ENCODE measurements around the gene RELL1. TPM values are rescaled to one million over a fixed set of nuclear protein-coding genes. Genes with fewer than 3 reads are reported as not detected.
A peak's percentile ranks its signal among the peaks of the same experiment; 100 is the strongest.

RELL1 gene
- total RNA-seq, 2 experiments from 2014 or later: 48.6 to 50.3 TPM

DNA sequence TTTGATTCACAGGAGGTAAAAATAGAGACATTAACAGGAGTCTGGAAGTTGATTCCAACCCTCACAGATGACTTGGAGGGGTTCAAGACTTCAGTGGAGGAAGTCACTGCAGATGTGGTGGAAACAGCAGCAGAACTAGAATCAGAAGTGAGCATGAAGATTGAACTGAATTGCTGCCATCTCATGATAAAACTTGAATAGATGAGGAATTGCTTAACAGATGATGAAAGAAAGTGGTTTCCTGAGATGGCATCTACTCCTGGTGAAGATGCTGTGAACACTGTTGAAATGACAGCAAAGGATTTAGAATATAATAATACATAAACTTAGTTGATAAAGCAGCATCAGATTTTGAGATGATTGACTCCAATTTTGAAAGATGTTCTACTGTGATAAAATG, 76.5 kb downstream of the RELL1 start:
- intact Hi-C loops (cut with DNase I, micrococcal nuclease): loop anchor here in 1 of 2 experiments (10.0 kb wide), 1 partner anchor 365 kb away; no protein-coding TSS in a partner anchor
- H3K4me3 ChIP-seq (ENCODE audit: low read length): no peak overlapping the region
- Mint-ChIP-seq H3K9me3 (no peaks in the 10 kb centered on the region), H3K27me3 (no peaks in the 10 kb centered on the region), H3K36me3 (ENCODE audit: low read depth) (peaks cover 50% of the 10 kb centered on the region), H3K4me1 (ENCODE audit: low read depth) (no peaks in the 10 kb centered on the region), H3K27ac (no peak overlapping the region), H3K4me3 (no peak overlapping the region)
- TF ChIP-seq, protein P1, sequence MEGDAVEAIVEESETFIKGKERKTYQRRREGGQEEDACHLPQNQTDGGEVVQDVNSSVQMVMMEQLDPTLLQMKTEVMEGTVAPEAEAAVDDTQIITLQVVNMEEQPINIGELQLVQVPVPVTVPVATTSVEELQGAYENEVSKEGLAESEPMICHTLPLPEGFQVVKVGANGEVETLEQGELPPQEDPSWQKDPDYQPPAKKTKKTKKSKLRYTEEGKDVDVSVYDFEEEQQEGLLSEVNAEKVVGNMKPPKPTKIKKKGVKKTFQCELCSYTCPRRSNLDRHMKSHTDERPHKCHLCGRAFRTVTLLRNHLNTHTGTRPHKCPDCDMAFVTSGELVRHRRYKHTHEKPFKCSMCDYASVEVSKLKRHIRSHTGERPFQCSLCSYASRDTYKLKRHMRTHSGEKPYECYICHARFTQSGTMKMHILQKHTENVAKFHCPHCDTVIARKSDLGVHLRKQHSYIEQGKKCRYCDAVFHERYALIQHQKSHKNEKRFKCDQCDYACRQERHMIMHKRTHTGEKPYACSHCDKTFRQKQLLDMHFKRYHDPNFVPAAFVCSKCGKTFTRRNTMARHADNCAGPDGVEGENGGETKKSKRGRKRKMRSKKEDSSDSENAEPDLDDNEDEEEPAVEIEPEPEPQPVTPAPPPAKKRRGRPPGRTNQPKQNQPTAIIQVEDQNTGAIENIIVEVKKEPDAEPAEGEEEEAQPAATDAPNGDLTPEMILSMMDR (IDR thresholded peaks at IDR 0.05): no peak
- peaks cover 8% of the 10 kb centered on the region for H3K36me3 ChIP-seq (ENCODE audit: insufficient read depth, low read length)
- ATAC-seq (ENCODE audit: poor library complexity): no peak
- no peaks in the 10 kb centered on the region for H3K4me1 ChIP-seq (ENCODE audit: insufficient read depth, low read length)
- H3K9me3 ChIP-seq (ENCODE audit: control insufficient read depth in 1 of 2, insufficient read depth in 1 of 2, low read length in 2 of 2): no peaks in the 10 kb centered on the region
- no peak for DNase-seq
- H3K27me3 ChIP-seq (ENCODE audit: control insufficient read depth in 1 of 2, insufficient read depth in 2 of 2, low read length in 2 of 2): no peaks in the 10 kb centered on the region
- no peak overlapping the region for H3K27ac ChIP-seq (ENCODE audit: low read depth in 1 of 2, low read length in 2 of 2)
- CTCF ChIA-PET: no interaction called here
- POLR2A ChIA-PET: no interaction called here

DNA sequence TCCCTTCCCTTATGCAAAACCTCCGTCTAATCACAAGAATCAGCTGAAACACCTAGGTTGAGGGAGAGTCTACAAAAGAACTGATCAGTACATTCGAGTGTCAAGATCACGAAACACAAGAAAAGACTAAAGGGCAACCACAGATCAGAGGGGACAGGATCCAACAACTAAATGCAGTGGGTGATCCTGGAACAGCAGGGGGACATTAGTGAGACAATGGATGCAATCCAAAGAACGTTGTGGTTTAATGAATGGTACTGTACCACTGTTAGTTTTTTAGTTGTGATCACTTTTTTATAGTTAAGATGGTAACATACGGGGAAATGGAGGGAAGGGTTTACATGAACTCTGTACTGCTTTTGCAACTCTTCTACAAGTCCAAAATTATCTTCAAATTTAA, 79.2 kb downstream of the RELL1 start:
- Histone ChIP-seq H3K36me3 (ENCODE audit: insufficient read depth, low read length) (no peaks in the 10 kb centered on the region), H3K27ac (ENCODE audit: low read depth in 1 of 2, low read length in 2 of 2) (no peak overlapping the region), H3K4me3 (ENCODE audit: low read length) (no peak overlapping the region), H3K27me3 (ENCODE audit: control insufficient read depth in 1 of 2, insufficient read depth in 2 of 2, low read length in 2 of 2) (no peaks in the 10 kb centered on the region), H3K9me3 (ENCODE audit: control insufficient read depth in 1 of 2, insufficient read depth in 1 of 2, low read length in 2 of 2) (no peaks in the 10 kb centered on the region), H3K4me1 (ENCODE audit: insufficient read depth, low read length) (peaks cover 8% of the 10 kb centered on the region)
- ChIA-PET CTCF (no interaction called here), POLR2A (no interaction called here)
- Mint-ChIP-seq H3K27ac (no peak overlapping the region), H3K27me3 (no peaks in the 10 kb centered on the region), H3K4me1 (ENCODE audit: low read depth) (peaks cover 4% of the 10 kb centered on the region), H3K9me3 (no peaks in the 10 kb centered on the region), H3K4me3 (no peak overlapping the region), H3K36me3 (ENCODE audit: low read depth) (peaks cover 35% of the 10 kb centered on the region)
- intact Hi-C loops (cut with DNase I, micrococcal nuclease): loop anchor here in 1 of 2 experiments (10.0 kb wide), 1 partner anchor 368 kb away; no protein-coding TSS in a partner anchor
- ATAC-seq (ENCODE audit: poor library complexity) (no peak), DNase-seq (no peak)
- TF ChIP-seq, protein P1 (IDR thresholded peaks at IDR 0.05): no peak

DNA sequence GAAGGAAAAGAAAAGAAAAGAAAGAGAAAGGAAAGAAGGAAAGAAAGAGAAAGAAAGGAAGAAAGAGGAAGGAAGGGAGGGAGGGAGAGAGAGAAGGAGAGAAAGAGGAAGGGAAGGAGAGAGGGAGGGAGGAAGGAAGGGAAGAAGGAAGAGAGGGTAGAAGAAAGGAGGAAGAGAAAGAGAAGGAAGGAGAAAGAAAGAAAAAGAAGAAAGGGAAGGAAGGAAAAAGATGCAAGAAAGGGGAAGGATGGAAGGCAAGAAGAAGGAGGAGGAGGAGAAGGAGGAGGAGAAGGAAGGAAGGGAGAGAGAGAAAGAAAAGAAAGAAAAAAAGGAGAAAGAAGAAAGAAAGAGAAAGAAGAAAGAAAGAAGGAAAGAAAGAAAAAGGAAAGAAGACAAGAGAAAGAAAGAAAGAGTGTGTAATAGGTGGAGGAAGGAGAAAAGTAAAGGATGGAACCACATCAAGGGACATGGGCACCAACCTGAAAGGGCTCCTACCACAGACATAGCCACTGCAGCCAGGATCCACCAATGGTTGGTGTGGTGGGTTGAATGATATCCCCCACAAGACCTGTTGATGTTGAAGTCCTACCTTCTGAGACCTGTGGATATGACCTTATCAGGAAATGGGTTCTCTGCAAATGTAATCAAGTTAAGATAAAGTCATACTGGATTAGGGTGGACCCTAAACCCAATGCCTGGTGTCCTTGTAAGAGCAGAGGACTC, 80.2 kb downstream of the RELL1 start:
- DNase-seq (no peak), ATAC-seq (ENCODE audit: poor library complexity) (no peak)
- Histone ChIP-seq H3K27me3 (ENCODE audit: control insufficient read depth in 1 of 2, insufficient read depth in 2 of 2, low read length in 2 of 2) (no peaks in the 10 kb centered on the region), H3K4me3 (ENCODE audit: low read length) (no peak overlapping the region), H3K27ac (ENCODE audit: low read depth in 1 of 2, low read length in 2 of 2) (no peak overlapping the region), H3K9me3 (ENCODE audit: control insufficient read depth in 1 of 2, insufficient read depth in 1 of 2, low read length in 2 of 2) (no peaks in the 10 kb centered on the region), H3K4me1 (ENCODE audit: insufficient read depth, low read length) (peaks cover 8% of the 10 kb centered on the region), H3K36me3 (ENCODE audit: insufficient read depth, low read length) (no peaks in the 10 kb centered on the region)
- ChIA-PET POLR2A (no interaction called here), CTCF (no interaction called here)
- no peaks in the 10 kb centered on the region for H3K9me3 Mint-ChIP-seq
- H3K27me3 Mint-ChIP-seq: no peaks in the 10 kb centered on the region
- no peak overlapping the region for H3K27ac Mint-ChIP-seq
- H3K4me3 Mint-ChIP-seq: no peak overlapping the region
- H3K4me1 Mint-ChIP-seq (ENCODE audit: low read depth): peaks cover 4% of the 10 kb centered on the region
- H3K36me3 Mint-ChIP-seq (ENCODE audit: low read depth): peaks cover 29% of the 10 kb centered on the region
- intact Hi-C loops (cut with DNase I, micrococcal nuclease): loop anchor here in 1 of 2 experiments (10.0 kb wide), 1 partner anchor 369 kb away; no protein-coding TSS in a partner anchor
- TF ChIP-seq, protein P1 (IDR thresholded peaks at IDR 0.05): peak; percentile 31

Measured in CD4-positive, alpha-beta T cell (primary cell).